HG03460 (cell line): ENCODE data around the gene ZNF3.

Source experiments
- ATAC-seq: cut with Tn5 transposase; IDR thresholded peaks from one replicate; pipeline ENCODE4 v1.9.1; 2021; ENCODE audit not compliant: unreplicated experiment

The ZNF3 gene

DNA sequence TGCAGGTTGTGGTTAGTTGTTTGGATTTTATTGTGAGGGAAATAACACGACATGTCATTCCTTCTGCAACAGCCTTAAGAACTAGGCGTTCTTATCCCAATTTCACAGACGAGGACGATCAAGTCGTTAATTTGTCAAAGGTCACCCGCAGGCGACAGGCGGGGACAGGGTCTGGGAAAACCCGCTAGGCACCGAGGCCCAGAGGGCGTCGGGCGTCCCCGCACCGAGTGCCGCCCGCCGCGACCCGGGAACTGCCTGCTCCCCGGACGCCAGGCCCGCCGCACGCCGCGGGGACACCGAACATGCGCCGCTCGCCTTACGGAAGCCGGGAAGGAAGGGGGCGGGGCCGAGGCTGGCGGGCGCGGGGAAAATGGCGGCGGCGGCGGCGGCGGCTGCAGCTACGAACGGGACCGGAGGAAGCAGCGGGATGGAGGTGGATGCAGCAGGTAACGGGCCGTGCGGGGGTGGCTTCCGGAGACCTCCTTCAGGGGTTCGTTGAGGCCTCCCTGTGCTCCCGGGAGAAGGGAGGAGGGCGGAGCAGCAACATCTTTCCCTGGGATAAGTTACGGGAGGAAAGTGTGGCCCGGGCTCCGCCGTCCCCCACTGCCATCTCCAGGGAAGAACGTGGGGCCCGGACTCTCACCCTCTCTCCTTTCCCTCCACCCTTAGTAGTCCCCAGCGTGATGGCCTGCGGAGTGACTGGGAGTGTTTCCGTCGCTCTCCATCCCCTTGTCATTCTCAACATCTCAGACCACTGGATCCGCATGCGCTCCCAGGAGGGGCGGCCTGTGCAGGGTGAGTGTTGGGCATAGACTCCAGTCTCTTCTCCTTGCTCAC, 7.3 kb upstream of the ZNF3 start, which contains the start of gene COPS6:
COPS6 (plus strand) TSS at position 349 of the 837 bp plus-strand sequence; CDS start at position 371, 22 bp downstream.
- ATAC-seq = no peak

DNA sequence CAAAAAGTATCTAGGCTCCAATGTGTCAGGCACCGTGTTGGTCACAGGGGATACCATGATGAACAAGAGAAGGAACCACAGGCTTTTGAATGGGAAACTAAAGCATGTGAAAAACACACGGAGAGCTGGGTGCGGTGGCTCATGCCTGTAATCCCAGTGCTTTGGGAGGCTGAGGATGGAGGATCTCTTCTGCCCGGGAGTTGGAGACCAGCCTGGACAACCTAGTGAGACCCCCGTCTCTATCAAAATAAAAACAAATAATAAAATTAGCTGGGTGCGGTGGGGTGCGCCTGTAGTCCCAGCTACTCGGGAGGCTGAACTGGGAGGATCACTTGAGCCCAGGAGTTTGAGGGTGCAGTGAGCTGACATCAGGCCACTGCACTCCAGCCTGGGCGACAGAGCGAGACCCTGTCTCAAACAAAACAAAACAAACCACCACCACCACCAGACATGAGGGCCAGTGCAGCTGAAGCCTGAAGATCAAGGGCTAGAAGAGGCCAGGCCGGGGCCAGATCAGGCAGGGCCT, 6.6 kb upstream of the ZNF3 start:
- ATAC-seq = no peak

DNA sequence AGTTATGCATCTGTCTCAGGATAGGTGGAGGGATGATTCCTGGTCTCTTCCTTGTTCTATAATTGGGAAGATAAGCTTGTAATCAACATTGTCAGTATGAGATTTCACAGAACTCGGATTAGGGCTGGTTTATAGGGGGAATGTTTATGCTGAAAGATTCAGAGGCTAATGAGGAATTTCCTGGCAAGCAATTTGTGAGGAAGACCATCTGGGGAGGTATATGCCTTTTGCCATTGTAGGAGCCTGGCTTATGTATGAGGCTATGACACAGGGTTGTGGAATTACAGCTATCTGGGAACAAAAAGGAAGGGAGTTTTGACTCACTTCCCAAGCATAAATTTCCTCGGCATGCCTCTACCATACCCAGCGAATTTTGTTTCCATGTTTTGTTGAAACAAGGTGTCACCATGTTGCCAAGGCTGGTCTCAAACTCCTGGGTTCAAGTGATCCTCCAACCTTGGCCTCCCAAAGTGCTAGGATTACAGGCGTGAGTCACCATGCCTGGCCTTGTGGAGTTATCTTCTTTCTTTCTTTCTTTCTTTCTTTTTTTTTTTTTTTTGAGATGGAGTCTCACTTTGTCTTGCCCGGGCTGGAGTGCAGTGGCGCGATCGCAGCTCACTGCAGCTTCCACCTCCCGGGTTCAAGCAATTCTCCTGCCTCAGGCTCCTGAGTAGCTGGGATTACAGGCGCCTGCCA, 5.7 kb upstream of the ZNF3 start:
- no peak for ATAC-seq

DNA sequence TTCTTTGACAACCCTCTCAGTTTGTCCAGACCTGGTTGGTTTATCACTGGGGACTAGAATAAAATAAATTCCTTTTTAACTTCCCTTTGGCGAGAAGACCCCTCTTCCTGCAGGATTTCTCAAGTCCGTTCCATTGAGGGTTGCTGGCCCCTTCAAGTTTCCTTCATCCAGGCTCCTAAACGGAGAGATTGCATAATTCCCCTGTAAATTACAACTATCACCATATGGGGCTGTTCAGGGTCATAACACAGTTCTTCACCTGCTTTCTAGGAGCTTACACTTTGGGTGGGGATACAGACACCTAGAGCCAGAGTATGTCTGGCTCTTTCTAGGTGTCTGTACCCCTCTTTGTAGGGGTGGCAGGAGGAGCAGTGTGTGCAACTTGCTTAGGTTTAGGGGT, 4.0 kb upstream of the ZNF3 start:
- no peak for ATAC-seq

DNA sequence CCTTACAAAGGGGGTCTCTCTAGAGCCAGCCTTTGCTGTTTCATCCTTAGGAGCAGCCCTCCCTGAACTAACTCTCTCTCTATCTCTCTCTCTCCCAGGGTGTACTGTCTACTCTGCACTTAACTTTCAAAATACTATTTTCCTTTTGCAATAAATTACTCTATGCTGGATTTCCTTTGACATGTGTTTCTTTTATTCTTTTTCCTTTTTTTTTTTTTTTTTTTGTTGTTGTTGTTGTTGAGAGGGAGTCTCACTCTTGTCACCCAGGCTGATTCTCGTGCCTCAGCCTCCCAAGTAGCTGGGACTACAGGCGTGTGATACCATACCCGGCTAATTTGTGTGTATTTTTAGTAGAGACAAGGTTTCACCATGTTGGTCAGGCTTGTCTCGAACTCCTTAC, 1.5 kb upstream of the ZNF3 start:
- no peak for ATAC-seq

DNA sequence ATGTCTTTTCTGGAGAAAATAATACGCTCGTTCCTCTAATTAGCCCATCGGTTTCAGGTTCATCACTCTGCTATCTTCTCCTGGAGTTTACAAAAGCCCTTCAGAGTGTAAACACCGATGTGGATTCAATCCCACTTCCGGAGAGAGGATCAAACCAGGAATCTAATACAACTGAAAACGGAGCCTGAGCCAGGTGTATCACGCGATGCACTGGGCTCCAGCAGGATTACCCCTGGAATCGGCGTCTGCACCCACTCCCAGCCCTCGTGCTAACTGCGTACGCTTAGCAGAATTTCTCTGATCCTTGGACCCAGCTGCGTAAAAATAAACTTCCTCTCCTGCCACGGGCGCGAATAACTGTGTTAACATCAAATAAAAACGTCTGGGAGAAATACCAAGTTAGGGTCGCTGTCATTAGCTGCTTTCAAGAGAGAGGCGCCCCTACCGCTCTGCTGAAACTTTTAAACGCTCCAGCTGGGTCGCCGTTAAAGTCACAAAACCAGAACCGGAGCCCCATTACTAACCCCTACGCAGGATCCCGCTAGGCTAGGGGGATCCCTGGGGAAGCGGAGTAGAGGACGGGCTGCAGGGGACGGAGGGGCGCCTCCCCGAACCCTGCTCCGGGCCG, 502 bp downstream of the ZNF3 start:
- ATAC-seq = no peak

DNA sequence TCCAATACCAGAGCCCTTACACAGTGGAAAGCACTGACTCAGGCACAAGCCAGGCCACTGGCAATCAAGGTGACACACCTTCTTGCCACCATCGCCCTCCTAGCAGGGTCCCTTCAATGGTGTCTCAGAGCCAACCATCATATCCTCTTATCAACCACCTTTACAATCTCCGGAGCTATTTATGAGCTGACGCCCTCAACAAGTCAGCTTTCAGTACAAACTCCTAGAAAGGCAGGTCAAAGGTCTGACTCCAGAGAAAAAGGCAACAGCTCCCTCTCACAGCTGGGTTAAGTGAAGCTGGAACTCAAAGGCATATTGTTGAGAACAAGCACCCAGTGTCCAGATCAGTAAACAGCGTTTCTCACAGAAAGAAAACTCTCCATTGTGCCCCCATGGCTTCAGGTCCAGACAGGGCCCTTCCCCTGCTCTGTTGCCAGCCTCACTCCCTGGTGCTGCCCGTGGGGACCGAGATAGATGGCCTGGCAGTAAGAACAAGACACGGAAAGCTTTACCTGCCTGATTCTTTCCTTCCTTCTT, 2.4 kb downstream of the ZNF3 start:
- no peak for ATAC-seq

DNA sequence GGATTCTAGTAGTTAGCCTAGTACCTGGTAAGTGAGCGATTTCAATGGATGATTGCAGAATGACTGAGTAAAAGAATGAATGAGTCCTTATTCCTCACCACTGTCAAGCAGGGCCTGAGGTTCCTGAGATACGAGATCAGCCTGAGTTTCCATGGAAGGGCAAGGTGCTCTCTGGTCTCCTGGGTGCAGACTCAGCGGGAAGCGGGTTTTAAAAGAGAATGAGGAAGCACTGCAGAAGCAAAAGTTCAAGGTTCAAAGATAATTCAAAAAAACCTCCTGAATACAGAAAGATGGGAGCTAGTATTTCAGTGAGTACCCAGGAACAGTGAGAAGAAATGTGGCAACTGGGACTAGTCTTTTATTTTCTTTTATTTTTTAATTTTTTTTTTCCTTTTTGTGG, 4.3 kb downstream of the ZNF3 start:
- no peak for ATAC-seq

DNA sequence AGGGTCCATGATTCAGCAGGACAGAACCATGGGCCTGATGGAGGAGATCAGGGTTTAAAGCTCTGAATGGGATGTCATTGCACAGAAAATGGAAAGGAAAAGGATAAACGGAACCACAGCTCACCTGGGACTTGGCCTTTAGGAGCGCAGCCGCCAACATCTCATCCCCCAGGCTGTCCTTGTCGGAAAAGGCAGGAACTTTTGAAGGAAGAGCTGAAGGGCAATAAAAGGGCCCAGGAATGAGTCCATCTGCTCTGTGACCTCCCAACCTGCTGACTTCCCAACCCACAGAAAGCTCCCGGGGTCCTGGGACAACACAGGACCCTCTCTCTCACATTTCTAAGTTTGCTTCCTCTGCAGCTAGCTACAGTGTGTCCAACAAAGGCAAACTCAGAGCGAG, 6.1 kb downstream of the ZNF3 start:
- ATAC-seq = no peak

DNA sequence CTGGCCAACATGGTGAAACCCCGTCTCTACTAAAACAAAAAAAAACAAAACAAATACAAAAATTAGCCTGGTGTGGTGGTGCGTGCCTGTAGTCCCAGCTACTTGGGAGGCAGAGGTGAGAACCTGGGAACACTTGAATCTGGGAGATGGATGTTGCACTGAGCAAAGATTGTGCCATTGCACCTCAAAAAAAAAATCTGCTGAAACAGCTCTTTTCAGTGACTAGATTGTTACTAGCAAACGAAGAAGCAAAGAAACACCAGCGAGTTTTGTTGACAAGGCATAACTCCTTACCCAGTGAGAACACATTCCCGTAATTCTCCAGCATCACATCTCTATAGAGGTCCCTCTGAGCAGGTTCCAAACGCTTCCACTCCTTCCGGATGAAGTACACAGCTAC, 6.7 kb downstream of the ZNF3 start:
- no peak for ATAC-seq

DNA sequence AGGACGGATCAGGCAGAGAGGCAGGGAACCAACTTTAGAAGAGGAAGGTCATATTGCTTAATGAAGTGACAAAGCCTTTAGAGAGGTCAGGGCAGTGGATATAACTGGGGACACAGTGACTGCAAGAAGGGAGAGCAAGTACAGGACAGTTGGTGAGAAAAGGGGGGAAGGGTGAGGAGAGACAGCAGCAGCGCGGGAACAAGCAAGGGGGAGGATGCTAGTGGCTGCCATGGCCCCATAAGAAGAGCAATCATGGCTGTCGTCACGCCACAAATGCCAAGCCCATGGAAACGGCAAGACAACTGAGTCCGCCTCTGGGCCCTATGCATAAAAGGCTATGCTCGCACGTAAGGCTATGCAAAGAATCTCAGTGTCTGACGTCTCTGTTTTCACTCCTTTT, 9.1 kb downstream of the ZNF3 start:
- ATAC-seq = no peak

DNA sequence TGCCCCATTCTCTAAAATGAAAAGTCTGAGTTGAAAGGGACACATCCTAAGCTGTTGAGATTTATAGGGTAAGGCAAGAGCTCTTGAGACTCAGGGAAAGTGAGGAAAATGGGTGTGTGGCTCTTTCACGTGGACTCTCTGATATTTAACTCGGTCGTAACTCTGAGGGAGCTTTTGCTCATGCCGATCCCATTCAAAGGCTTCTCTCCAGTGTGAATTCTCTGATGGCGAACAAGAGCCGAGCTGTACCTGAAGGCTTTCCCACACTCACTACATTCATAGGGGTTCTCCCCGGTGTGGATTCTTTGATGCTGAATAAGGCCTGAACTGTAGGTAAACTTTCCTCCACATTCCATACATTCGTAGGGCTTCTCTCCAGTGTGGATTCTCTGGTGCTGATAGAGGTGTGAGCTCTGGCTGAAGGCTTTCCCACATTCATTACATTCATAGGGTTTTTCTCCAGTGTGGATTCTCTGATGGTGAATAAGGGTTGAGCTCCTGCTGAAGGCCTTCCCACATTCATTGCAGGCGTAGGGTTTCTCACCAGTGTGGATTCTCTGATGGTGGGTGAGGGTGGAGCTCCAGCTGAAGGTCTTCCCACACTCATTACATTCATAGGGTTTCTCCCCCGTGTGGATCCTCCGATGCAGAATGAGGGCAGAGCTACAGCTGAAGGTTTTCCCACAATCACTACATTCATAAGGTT, 10.4 kb downstream of the ZNF3 start:
- no peak for ATAC-seq

DNA sequence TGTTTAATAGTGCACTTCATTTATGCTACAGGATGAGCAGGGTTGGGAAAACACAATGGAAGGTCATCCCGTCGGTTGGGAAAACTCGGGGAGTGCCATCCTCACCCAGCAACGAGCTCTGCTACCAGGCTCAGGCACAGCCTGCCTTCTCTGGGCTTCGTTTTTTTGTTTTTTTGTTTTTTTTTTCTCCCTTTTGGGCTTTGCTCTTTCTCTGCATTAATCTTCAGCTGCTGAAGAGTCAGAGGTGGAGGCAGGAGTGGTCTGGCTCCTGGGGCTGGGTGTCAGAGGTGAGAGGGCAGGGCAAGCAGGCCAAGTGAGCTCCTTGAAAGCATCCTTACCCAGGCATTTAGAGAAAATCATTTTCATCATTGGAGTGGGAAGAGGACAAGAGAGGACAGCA, 11.5 kb downstream of the ZNF3 start:
- ATAC-seq = no peak

DNA sequence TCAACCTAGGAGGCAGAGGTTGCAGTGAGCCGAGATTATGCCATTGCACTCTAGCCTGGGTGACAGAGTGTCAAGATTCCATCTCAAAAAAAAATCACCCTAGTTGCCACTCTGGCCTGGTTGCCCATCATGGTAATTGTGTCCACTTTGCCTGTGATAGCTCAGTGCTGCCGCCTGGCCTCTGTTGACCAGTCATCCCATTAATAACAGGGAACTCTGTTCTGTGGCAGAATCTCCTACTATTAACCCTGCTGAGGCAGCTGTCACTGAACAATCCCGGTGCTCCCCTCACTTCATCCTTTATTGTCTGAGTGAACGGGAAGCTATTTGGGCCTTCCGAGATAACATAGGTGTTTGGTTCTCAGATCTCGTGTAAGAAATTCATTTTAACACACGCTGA, 14.6 kb downstream of the ZNF3 start:
- no peak for ATAC-seq

DNA sequence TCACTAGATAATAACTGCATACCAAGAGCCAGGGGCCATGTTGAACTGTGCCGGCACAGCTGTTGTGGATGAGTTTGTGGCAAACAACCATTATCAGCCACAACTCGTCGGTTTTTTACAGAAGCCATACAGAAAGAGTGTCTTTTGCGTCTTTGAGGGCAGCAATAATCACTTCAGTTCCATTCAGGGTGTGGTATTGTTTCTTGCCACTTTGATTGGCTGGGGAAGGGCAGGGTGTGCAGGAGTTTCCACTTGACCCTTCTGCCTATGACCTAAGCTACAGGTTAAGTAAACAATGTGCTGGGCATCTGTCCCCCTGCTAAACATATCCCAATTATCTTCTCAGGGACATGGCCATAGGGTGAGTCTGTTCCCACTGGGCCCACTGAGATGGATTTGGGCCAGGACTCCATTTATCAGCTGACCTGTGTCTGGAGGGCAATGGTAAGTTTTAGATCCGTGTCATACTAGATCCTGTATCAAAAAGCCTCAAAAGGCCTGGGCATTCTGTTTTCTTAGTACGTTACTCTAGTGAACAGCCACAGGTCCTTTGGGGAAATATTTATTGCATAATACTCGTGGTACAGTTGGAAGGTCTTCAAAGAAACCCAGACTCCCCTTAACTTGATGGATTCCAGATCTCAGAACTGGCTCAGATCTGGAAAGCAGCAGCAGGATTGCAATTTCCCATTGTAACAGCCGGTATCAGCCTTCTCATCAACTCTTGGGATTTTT, 15.9 kb downstream of the ZNF3 start:
- no peak for ATAC-seq

DNA sequence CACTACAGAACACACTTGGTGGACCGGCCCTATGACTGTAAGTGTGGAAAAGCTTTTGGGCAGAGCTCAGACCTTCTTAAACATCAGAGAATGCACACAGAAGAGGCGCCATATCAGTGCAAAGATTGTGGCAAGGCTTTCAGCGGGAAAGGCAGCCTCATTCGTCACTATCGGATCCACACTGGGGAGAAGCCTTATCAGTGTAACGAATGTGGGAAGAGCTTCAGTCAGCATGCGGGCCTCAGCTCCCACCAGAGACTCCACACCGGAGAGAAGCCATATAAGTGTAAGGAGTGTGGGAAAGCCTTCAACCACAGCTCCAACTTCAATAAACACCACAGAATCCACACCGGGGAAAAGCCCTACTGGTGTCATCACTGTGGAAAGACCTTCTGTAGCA, 17.4 kb downstream of the ZNF3 start:
- no peak for ATAC-seq

DNA sequence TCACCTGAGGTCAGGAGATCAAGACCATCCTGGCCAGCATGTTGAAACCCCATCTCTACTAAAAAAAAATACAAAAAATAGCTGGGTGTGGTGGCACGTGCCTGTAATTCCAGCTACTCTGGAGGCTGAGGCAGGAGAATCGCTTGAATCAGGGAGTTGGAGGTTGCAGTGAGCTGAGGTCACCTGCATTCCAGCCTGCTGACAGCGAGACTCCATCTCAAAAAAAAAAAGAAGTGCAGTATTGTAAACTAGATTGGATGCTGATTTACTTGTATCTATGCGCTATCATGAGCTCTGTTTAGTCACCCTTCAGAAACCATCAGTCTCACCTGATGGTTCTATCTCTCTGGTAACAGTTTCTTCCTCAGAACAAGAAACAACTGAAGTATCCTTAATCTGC, 18.1 kb downstream of the ZNF3 start:
- ATAC-seq = no peak

DNA sequence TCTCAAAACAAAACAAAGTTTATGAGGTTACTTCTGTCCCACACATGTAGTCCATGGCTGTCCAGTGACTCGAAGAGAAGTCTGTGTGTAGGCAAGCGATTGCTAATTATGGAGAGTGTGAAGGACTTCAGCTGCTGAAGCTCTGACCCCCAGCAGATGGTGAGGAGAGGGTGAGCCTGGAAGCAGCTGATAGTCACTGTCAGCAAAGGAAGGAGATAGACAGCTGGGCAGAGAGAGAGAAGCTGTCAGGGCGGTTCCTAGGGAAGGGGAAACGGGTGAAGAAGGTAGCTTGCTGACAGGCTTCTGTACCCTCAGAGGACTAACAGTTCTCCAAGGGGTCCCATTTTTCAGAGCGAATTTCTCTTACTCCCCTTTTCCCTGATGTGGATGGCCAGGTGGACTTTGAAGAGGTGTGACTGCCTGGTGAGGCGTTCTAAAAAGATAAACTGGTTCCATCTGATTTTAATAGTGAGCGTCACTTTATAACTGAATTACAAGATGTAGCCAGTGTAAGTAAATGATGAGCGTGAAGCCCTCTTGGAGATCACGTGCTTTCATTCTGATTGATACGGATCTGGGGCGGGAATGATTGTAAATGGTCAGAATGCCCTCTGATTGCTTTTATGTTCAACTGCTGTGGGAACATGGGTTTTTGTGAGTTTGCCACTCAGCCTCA, 19.9 kb downstream of the ZNF3 start:
- ATAC-seq = no peak

DNA sequence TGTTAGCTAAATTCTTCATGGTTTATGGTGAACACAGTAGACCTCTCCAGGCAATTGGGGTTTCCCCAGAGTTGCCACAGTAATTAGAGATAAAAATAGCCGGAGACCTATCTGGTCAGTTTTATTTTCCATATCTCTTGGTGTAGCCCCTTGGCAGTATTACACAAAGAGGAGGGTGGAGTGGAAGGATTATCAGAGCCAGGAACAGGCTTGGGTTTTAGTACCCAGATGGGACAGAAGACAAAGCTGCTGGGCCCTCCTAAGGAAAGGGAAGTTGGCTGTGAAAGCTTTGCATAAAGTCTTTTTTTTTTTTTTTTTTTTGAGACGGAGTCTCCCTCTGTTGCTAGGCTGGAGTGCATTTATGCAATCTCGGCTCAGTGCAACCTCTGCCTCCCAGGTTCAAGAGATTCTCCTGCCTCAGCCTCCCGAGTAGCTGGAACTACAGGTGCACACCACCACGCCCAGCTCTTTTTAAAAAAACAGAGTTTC, 22.2 kb downstream of the ZNF3 start:
- ATAC-seq = no peak

DNA sequence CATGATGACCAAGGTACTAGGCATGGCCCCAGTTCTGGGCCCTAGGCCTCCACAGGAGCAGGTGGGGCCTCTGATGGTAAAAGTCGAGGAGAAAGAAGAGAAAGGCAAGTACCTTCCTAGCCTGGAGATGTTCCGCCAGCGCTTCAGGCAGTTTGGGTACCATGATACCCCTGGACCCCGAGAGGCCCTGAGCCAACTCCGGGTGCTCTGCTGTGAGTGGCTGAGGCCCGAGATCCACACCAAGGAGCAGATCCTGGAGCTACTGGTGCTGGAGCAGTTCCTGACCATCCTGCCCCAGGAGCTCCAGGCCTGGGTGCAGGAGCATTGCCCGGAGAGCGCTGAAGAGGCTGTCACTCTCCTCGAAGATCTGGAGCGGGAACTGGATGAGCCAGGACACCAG, 24.5 kb downstream of the ZNF3 start:
- ATAC-seq = no peak
